CD14-positive monocyte (primary cell): ENCODE data around the gene AGBL1. TPM values are rescaled to one million over a fixed set of nuclear protein-coding genes. Genes with fewer than 3 reads are reported as not detected.

Experiments used
- DNase-seq, 3 donors: peaks; one replicate each; pipeline ENCODE4 v3.0.0-alpha.2; 2011 to 2022
- H2AFZ ChIP-seq: 2 replicates; pipeline ENCODE4 v1.6.0; 2012; ENCODE audit warnings: mild to moderate bottlenecking, low read depth, low read length, inconsistent platforms; ENCODE audit not compliant: insufficient read depth, poor library complexity, severe bottlenecking
- H3K27ac ChIP-seq, 2 donors: 1 replicate in 1 of 2; 2 replicates in 1 of 2; pipeline ENCODE4 v1.5.1; 2012 to 2013; ENCODE audit warnings: low read length in 2 of 2, control low read depth in 1 of 2, inconsistent platforms in 1 of 2, low read depth in 1 of 2, mild to moderate bottlenecking in 1 of 2
- H3K27me3 ChIP-seq, 2 donors: one replicate each; pipeline versions ENCODE4 v1.6.0 to v1.6.1; 2011 to 2013; ENCODE audit warnings: low read length in 2 of 2; ENCODE audit not compliant: control insufficient read depth in 2 of 2, insufficient read depth in 2 of 2
- H3K36me3 ChIP-seq, 2 donors: replicated peaks in 1 of 2; 1 replicate in 1 of 2; 2 replicates in 1 of 2; pipeline versions ENCODE4 v1.5.1 to v1.6.1; 2012 to 2013; ENCODE audit warnings: low read length in 2 of 2, control low read depth in 1 of 2, inconsistent platforms in 1 of 2, mild to moderate bottlenecking in 1 of 2; ENCODE audit not compliant: insufficient read depth in 2 of 2, control insufficient read depth in 1 of 2
- H3K4me1 ChIP-seq, 2 donors: 1 replicate in 1 of 2; 2 replicates in 1 of 2; pipeline versions ENCODE4 v1.5.1 to v1.6.1; 2012 to 2013; ENCODE audit warnings: low read length in 2 of 2, control low read depth in 1 of 2, inconsistent platforms in 1 of 2, mild to moderate bottlenecking in 1 of 2, moderate library complexity in 1 of 2; ENCODE audit not compliant: insufficient read depth in 2 of 2, control insufficient read depth in 1 of 2
- H3K4me2 ChIP-seq: replicated peaks from 2 replicates; pipeline ENCODE3; 2012; ENCODE audit warnings: low read length, moderate library complexity, mild to moderate bottlenecking; ENCODE audit not compliant: poor library complexity, severe bottlenecking; ENCODE audit errors: extremely low read depth
- H3K4me3 ChIP-seq, 3 experiments: fragments of 200-600 bp in 1 of 3; sonication (generic) in 1 of 3; replicated peaks in 1 of 3; 1 replicate in 2 of 3; 2 replicates in 1 of 3; pipeline ENCODE4 v1.5.1; 2011 to 2013; ENCODE audit warnings: low read length in 3 of 3, mild to moderate bottlenecking in 3 of 3, control low read depth in 2 of 3, low read depth in 2 of 3, inconsistent platforms in 1 of 3, moderate library complexity in 1 of 3
- H3K79me2 ChIP-seq: 2 replicates; pipeline ENCODE4 v1.6.0; 2012; ENCODE audit warnings: mild to moderate bottlenecking, control low read depth, inconsistent platforms, low read length, moderate library complexity; ENCODE audit not compliant: insufficient read depth
- H3K9ac ChIP-seq: 2 replicates; pipeline ENCODE4 v1.6.0; 2017; ENCODE audit warnings: low read length, mild to moderate bottlenecking; ENCODE audit not compliant: insufficient read depth, poor library complexity, severe bottlenecking
- H3K9me3 ChIP-seq, 2 donors: replicated peaks in 1 of 2; 1 replicate in 1 of 2; 2 replicates in 1 of 2; pipeline versions ENCODE4 v1.5.1 to v1.6.1; 2012 to 2013; ENCODE audit warnings: low read length in 2 of 2, control low read depth in 1 of 2; ENCODE audit not compliant: control insufficient read depth in 1 of 2, insufficient read depth in 1 of 2
- H4K20me1 ChIP-seq: 2 replicates; pipeline ENCODE4 v1.6.0; 2012; ENCODE audit warnings: mild to moderate bottlenecking, low read length, control low read depth, moderate library complexity; ENCODE audit not compliant: insufficient read depth
- H3K27ac Mint-ChIP-seq, 7 donors: one replicate each; pipeline ENCODE4 v1.8.0; 2020; ENCODE audit warnings: mild to moderate bottlenecking in 7 of 7, mixed read lengths in 7 of 7, moderate library complexity in 6 of 7, inconsistent platforms in 2 of 7
- H3K27me3 Mint-ChIP-seq, 3 donors: one replicate each; pipeline ENCODE4 v1.8.0; 2021 to 2022; ENCODE audit warnings: low read depth in 3 of 3, mild to moderate bottlenecking in 3 of 3, mixed read lengths in 3 of 3, moderate library complexity in 3 of 3, inconsistent platforms in 1 of 3
- H3K36me3 Mint-ChIP-seq, 2 donors: one replicate each; pipeline ENCODE4 v1.8.0; 2020; ENCODE audit warnings: mixed read lengths in 2 of 2, inconsistent platforms in 1 of 2, mild to moderate bottlenecking in 1 of 2
- H3K4me1 Mint-ChIP-seq: one replicate; pipeline ENCODE4 v1.8.0; 2020; ENCODE audit warnings: mild to moderate bottlenecking, mixed read lengths
- H3K4me3 Mint-ChIP-seq, 2 donors: one replicate each; pipeline ENCODE4 v1.8.0; 2020; ENCODE audit warnings: mild to moderate bottlenecking in 2 of 2, mixed read lengths in 2 of 2, moderate library complexity in 1 of 2
- H3K9me3 Mint-ChIP-seq, 7 donors: one replicate each; pipeline ENCODE4 v1.8.0; 2020 to 2022; ENCODE audit warnings: mixed read lengths in 7 of 7, mild to moderate bottlenecking in 6 of 7, moderate library complexity in 6 of 7, inconsistent platforms in 2 of 7
- WGBS: methylation state at CpG from one replicate; pipeline ENCODE4 v1.1.5; 2013; ENCODE audit warnings: missing lambda C conversion rate; ENCODE audit not compliant: insufficient coverage; 5-methylcytosine and 5-hydroxymethylcytosine counted together
- intact Hi-C, 2 donors: fragments of 100-400 bp; cut with micrococcal nuclease; formaldehyde crosslinking; loops; one replicate each; pipeline versions ENCODE4 v1.15.0 to v1.15.1; 2023
- polyA plus RNA-seq, 3 donors: library from polyadenylated mRNA; depleted of rRNA in 1 of 3; unstranded in 2 of 3; stranded (reverse) in 1 of 3; fragments of 300-500 nt in 2 of 3; fragments of >200 nt in 1 of 3; fragmentation: Illumina TruSeq in 2 of 3; gene quantifications; 1 replicate in 2 of 3; 2 replicates in 1 of 3; pipeline ENCODE4 v1.2.3, GENCODE V29; 2012 to 2021
- TF ChIP-seq, protein P1 (sequence below): fragments of 200-600 bp; IDR thresholded peaks from one replicate; pipeline ENCODE4 v1.8.0; 2022; ENCODE audit warnings: antibody characterized with exemption, mild to moderate bottlenecking

The AGBL1 gene
- polyA plus RNA-seq, 3 donors, result not detected

DNA sequence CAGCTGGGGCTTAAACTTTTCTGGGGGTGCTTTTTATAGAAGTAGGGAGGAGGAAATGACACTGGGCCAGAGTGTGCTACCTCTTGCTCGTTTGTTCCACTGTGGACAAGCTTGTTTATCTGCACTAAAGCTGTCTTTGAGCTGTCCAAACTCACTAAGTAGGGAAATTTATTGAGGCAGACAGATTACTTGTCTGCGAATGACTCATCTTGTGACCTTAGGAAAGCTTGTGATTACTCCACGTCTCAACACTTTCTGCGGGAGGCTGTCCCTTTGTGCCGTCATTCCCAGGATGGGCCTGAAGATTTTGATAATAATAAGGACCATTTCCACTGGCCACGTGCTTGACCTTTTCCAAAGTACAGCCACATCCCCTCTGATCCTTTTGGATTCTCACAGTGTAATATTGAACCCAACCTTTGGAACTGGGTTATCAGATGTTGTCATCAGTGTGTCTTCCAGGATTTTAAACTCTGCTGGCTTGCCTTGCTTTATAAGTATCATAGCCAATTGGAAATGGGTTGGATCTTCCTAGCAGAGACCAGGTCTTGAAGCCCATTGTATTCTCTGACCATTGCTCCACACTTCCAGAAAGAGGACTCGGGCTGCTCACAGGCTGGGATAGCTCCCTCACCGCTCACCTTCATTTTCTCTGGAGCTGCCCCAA, 84.7 kb downstream of the AGBL1 start:
- TF ChIP-seq, protein P1, sequence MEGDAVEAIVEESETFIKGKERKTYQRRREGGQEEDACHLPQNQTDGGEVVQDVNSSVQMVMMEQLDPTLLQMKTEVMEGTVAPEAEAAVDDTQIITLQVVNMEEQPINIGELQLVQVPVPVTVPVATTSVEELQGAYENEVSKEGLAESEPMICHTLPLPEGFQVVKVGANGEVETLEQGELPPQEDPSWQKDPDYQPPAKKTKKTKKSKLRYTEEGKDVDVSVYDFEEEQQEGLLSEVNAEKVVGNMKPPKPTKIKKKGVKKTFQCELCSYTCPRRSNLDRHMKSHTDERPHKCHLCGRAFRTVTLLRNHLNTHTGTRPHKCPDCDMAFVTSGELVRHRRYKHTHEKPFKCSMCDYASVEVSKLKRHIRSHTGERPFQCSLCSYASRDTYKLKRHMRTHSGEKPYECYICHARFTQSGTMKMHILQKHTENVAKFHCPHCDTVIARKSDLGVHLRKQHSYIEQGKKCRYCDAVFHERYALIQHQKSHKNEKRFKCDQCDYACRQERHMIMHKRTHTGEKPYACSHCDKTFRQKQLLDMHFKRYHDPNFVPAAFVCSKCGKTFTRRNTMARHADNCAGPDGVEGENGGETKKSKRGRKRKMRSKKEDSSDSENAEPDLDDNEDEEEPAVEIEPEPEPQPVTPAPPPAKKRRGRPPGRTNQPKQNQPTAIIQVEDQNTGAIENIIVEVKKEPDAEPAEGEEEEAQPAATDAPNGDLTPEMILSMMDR, result no peak
- peak overlapping the region in 1 of 7 donors; percentile 14 for H3K27ac Mint-ChIP-seq
- Histone ChIP-seq H3K27me3 (no peaks in the 10 kb centered on the region), H3K9me3 (no peaks in the 10 kb centered on the region), H3K79me2 (no peaks in the 10 kb centered on the region), H3K4me2 (no peak overlapping the region), H3K4me1 (no peaks in the 10 kb centered on the region), H2AFZ (no peak overlapping the region), H3K4me3 (no peak overlapping the region), H3K9ac (no peak overlapping the region), H4K20me1 (no peaks in the 10 kb centered on the region), H3K27ac (no peak overlapping the region), H3K36me3 (no peaks in the 10 kb centered on the region)
- no peaks in the 10 kb centered on the region for H3K27me3 Mint-ChIP-seq
- no peak overlapping the region for H3K4me3 Mint-ChIP-seq
- intact Hi-C loops, result no loop called here
- H3K36me3 Mint-ChIP-seq, result no peaks in the 10 kb centered on the region
- peaks cover 0 to 7% (median 2%) of the 10 kb centered on the region in 7 donors for H3K9me3 Mint-ChIP-seq
- DNase-seq, result no peak
- no peaks in the 10 kb centered on the region for H3K4me1 Mint-ChIP-seq
- 51% methylated on average over 6 of the region's 8 CpGs for WGBS

DNA sequence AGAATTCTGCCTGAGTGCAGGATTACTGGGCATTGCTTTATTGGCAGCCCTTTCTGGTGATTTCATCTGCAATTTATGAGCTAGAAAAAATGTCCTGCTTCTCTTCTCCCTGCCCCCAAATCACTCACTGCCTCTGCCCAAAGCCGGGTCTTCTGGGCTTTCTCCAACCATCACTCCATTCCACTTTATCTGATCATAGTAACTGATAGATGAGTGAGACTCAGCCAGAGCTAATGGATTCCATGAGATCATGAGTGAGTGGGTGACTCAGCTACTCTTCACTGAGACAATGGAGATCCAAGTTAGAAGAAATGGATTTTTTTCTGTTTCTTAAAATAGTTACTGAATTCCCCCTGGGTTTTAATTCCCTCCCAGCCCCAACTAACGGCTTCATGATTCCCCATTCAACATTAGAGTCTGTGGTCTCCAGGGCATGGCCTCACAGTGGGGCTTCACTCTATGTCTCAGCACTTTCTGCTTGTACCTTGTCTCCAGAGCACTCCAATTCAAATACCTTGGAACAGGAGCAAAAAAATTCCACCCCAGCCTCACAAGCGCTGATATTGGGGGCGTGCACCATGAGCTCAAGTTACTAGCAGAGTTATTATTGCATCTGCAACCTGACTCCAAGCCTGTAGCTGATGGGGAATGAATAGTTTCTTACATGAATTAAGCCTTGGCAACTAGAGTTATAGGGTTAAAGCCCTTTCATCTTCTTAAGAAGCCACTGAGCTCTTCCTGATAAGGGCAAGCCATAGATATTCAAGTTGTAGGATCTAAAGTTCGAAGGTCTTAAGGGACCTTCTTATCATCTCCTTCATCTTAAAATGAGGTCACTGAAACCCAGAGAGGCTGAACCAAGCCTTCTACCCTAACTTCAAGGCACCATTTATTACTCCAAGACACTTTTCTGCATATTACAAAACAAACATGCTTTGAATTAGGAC, 85.9 kb downstream of the AGBL1 start:
- intact Hi-C loops, result no loop called here
- DNase-seq, result no peak
- Histone ChIP-seq H3K36me3 (no peaks in the 10 kb centered on the region), H3K9me3 (no peaks in the 10 kb centered on the region), H3K4me3 (no peak overlapping the region), H2AFZ (no peak overlapping the region), H3K4me1 (no peaks in the 10 kb centered on the region), H3K27ac (no peak overlapping the region), H3K27me3 (no peaks in the 10 kb centered on the region), H3K9ac (no peak overlapping the region), H3K4me2 (no peak overlapping the region), H4K20me1 (no peaks in the 10 kb centered on the region), H3K79me2 (no peaks in the 10 kb centered on the region)
- Mint-ChIP-seq H3K9me3 (peaks cover 0 to 7% (median 2%) of the 10 kb centered on the region in 7 donors), H3K4me1 (no peaks in the 10 kb centered on the region), H3K27me3 (no peaks in the 10 kb centered on the region), H3K4me3 (no peak overlapping the region), H3K36me3 (no peaks in the 10 kb centered on the region), H3K27ac (peak overlapping the region in 1 of 7 donors; percentile 35)
- TF ChIP-seq, protein P1, result no peak
- 86% methylated on average over 2 of the region's 5 CpGs for WGBS
